CD4-positive, alpha-beta T cell treated with Interleukin-15 for 1 hour (primary cell): ENCODE results near the gene TNRC6C.
"Not testable (repeated sequence)": the region's sequence is repeated elsewhere in the genome, so short reads cannot be mapped to it uniquely, and the experiment has no call there.

Source experiments
- DNase-seq: peaks from one replicate; pipeline ENCODE4 v3.0.0-alpha.2; 2020

The TNRC6C gene

GRCh38 chr17:78129351-78130089, 171.0 kb downstream of the TNRC6C start:
- peak; percentile 61 for DNase-seq

GRCh38 chr17:78130090-78130436, 171.6 kb downstream of the TNRC6C start:
- no peak for DNase-seq

- peak; percentile 84 for DNase-seq
Observed at GRCh38 chr17:78130437-78131101, 172.1 kb downstream of the TNRC6C start, which contains the start of gene TMC8. TSS of gene TMC8 (plus strand) at chr17:78130771. CDS start at chr17:78131589, 818 bp downstream.

GRCh38 chr17:78131172-78132083, 172.9 kb downstream of the TNRC6C start:
- DNase-seq, result no peak

- peak; percentile 88 for DNase-seq
Observed at GRCh38 chr17:78132084-78132676, 173.7 kb downstream of the TNRC6C start.

GRCh38 chr17:78132767-78133178, 174.3 kb downstream of the TNRC6C start:
- no peak for DNase-seq

GRCh38 chr17:78133179-78133951, 174.9 kb downstream of the TNRC6C start:
- DNase-seq, result no peak

GRCh38 chr17:78133971-78134898, 175.7 kb downstream of the TNRC6C start:
- DNase-seq, result peak; percentile 86

GRCh38 chr17:78134899-78135385, 176.4 kb downstream of the TNRC6C start:
- DNase-seq, result no peak

- no peak for DNase-seq
Observed at GRCh38 chr17:78135858-78136500, 177.5 kb downstream of the TNRC6C start.

GRCh38 chr17:78137392-78138203, 179.1 kb downstream of the TNRC6C start:
- DNase-seq, result peak; percentile 48

- DNase-seq, result no peak
Observed at GRCh38 chr17:78138204-78139060, 179.9 kb downstream of the TNRC6C start.

- not testable (repeated sequence) for DNase-seq
Observed at GRCh38 chr17:78139861-78140168, 181.3 kb downstream of the TNRC6C start.

GRCh38 chr17:78140169-78141051, 181.9 kb downstream of the TNRC6C start:
- peak; percentile 97 for DNase-seq

GRCh38 chr17:78141437-78142118, 183.1 kb downstream of the TNRC6C start:
- no peak for DNase-seq

GRCh38 chr17:78142119-78142861, 183.8 kb downstream of the TNRC6C start:
- DNase-seq, result no peak
